NB4 (cell line): ENCODE data around the gene ABCC11.

Experiments used
- CTCF ChIP-seq: IDR thresholded peaks from one replicate; pipeline ENCODE4 v1.5.1; 2012; ENCODE audit warnings: low read depth, low read length
- MAX ChIP-seq: IDR thresholded peaks from 2 replicates; pipeline ENCODE4 v1.6.1; 2011; ENCODE audit warnings: low read depth, low read length
- POLR2A ChIP-seq: IDR thresholded peaks from 2 replicates; pipeline ENCODE4 v1.6.1; 2011; ENCODE audit warnings: mild to moderate bottlenecking; ENCODE audit not compliant: insufficient read length; ENCODE audit errors: extremely low read depth

- TF ChIP-seq POLR2A (no peak), CTCF (no peak), MAX (no peak)
These were observed 12.2 kb downstream of the ABCC11 start for GRCh38 chr16:48235058-48235555.
